Measurements from ENCODE around the gene ERC1.

ERC1 gene

DNA sequence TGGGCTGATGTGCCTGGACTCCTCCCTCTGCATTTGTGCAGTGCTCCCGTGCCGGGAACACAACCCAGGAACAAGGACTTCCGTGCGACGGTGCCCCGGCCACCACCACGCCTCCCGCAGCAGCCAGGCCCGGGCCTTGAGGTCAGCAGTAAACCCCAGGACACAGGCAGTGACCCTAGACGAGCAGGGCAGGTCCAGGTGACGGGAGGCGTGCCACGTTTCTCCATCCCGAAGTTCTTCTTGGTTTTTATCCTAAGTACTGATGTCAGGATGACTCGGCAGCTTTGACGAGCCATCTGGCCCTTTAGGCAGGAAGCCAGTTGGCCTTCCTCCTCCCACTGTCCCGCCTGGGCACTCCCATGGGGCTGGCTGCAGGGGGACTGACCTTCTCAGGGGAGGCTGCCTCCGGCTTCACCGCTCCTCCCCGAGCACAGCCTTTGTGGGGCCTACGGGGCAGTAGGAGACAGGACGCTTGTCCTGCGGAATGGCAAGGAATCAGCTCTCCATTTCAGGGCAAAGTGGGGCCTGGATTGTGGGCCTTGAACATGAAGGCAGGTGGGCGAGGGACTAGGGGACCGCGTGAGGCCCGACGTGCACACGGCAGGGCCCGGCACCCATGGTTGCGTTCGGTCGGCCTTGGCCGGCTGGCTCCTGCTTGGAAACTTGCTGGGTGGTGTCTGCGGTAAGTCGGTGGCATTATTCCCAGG lies 509.2 kb downstream of the ERC1 start:
- DNase-seq: no peak

DNA sequence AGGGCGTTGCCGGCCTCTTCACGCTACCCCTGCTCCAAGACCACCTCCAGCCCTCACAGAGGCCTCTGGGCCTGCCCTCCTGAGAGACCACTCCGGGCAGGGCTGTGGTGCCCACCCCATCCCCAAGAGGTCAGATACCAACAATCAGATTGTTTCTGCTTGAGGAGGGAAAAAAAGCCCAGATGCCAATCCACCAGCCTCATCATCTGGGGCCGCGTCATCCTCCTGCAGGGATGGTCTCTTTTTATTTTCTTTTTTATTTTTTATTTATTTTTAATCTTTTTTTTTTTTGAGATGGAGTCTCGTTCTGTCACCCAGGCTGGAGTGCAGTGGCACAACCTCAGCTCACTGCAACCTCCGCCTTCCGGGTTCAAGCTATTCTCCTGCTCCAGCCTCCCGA lies 510.0 kb downstream of the ERC1 start:
- DNase-seq: no peak

DNA sequence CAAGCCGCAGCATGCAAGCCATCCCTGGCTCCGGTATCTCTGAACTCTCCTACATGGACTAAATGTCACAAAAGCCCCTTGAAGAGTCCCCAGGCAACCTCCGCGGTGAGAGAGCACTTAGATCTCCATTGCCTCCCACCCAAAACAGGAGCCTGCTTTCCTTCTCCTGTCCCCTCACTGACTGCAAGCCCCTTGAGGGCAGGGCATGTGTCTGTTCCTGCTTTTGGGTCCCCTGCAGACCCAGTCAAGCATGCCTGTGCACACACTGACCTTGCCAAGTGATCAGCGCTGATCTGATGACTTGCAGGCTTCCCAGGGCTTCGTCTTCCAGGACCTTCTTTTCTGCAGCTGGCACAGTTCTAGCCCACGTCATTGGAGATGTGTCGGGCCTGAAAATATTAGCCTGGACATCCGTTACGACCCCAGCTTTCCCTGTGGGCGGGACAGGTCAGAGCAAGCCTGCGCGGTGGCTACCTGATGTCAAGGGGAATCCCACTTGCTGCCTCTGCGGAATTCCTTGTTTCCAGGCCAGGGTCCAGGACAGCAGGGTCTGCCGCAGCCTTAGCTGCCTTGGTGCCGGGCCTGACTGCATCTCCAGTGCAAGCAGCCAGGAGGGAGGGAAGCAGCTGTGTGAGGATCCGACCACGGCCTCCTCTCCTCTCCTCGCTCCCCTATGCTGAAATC lies 510.8 kb downstream of the ERC1 start:
- no peak for DNase-seq

DNA sequence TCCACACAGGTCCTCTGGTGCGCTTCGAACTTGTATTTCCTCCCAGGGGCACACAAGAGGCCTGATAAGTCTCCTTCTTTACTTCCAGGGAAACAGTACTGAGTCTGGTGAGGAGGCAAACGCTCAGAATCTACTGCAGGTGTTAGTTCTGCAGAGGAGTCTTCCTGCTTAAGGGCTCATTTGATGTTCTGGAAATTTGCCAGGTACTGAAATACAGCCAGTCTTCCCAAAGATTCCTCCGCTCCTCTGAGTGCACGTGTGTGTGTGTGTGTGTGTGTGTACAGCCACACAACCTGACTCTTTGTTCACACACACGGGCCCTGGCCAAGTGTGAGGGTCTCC lies 511.3 kb downstream of the ERC1 start:
- DNase-seq: no peak

DNA sequence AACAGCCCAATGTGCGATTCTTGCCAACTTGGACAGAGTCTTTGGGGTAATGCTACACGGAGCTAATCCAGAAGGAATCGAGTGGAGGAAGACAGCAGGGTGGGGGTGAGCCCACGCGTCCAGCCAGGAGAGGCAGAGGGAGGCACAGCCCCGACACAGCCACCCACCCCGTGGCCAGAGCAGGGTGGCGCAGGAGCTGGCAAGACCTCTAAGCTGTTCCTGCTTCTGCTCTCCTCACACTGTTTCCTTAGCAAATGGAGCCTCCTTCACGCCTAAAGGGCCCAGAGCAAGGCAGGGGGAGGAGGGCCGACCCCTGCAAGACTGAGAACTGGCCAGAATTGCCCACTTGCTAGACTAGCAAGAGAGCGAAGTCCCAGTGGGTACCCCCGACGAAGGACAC lies 511.8 kb downstream of the ERC1 start:
- DNase-seq: no peak

DNA sequence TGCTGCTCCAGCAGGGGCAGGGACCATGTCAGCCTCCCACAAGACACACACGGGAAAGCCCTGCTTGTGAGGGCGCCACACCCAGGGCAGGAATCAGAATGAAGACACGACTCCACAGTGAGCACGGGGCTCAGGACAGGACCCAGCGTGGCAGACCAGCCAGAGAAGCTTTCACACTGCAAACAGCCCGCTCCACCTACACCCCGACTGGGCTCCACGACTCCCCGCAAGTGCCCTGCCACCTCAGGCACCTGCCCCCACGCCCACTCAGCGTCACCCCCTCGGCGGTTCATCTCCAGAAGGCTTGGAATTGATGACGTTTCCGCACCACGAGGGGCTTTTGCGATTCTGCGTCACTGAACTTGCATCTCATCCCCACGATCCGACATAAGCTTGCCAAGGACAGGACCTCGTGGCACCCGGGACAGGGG lies 512.3 kb downstream of the ERC1 start:
- no peak for DNase-seq

DNA sequence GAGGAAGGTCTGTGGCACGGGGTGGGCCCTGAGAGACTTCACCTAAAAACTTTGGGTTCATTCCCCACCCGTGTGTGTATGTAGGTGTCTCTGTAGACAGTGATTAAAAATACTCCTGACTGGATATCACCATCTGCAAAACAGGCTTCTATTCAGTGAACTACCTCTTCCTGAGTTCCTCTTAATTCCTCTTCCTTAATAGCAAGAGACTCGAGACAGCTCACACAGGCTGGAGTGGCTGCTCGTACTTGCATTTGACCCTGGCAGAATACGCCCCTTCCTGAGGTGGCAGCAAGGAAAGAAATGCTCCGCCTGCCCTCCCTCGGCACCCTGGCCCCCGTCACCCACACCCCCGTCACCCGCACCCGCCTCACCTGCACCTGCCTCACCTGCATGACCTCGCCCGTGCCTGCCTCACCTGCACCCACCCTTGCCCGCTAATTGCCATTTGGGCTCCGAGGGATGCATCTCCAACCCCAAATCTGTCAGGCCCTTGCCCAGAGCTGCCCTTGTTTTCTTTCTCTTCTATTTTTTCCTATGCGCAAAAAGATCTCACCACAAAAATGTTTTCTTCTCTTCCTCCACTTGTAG lies 513.4 kb downstream of the ERC1 start:
- no peak for DNase-seq

DNA sequence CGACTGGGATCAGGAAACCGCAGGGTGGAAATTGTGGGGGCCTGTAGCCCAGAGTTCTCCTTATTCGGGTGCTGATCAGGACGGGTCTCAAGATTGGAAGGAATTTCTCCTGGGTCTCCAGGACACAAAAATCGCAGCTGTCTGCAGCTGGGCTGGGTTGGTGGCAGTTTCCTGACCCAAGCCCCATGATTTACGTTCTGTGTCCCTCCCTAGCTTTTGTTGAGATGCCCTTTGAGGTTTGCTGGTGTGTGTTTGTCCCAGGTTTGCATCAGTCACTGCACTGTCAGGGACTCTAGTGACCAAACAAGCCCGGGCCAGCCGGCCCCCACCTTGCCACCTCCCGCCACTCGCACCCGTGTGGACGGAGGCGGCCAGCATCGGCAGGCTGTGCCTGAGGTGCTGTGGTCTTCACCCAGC lies 513.9 kb downstream of the ERC1 start:
- no peak for DNase-seq

DNA sequence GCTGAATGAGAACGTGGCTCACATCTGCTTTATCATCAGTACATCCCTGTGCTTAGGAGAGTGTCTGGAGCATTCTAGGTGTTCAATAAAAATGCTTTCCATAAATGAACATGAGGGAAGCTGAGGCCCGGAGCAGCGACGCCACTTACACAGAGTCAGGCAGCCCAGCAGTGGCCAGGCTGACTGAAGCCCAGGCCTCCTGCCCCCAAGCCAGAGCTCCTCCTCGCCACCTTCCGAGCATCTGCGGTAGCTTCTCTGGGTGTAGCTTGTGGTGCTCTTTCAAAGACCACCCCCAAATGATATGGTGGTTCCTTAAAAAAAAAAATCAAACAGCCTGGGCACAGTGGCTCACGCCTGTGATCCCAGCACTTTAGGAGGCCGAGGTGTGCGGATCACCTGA lies 514.6 kb downstream of the ERC1 start:
- no peak for DNase-seq

DNA sequence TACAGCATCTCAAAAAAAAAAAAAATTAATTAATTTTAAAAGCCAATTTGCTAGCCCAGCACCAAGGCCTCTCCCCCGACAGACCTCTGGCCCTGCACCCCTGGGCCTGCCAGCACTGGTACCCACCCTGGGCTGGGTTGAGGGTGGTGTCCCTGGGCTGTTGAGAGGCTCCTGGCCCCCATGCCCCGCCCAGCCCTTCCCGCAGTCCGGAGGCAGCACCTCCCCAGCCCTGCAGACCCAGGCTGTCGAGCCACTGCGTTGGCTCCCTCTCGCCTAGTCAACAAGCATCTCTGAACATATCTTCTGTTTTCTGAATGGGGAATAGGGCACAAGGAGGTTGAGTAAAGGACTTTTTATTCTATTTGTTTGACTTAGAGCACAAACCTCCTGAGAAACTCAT lies 516.3 kb downstream of the ERC1 start:
- no peak for DNase-seq

DNA sequence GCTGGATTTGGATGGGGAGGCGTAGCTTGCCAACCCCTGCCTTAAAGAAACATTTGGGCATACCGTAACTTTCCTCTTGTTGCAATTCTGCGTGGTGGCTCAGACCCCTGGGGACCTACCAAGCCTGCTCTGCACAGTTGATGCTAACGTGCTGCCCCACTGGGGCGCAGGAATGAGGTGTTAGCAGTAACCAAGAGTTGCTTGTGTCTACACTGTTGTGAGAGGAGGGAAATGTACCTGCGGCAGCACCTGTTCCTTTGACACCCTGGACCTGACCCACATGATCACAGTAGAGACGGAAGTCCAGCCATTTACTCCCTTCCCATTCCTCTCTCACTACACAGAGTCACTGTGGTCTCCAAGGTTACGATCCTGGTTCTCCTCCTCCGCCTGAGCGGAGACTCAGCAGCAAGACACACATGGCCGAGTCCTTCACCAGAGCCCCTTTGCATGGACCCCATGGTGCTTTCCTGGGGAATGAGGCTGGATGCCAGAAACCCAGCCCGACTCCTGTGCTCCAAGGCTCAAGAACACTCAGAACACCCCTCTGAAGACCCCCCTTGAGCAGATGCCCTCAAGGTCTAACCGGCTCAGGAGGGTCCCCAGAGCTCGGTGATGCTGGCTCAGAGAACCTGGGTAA lies 518.5 kb downstream of the ERC1 start:
- DNase-seq: no peak

DNA sequence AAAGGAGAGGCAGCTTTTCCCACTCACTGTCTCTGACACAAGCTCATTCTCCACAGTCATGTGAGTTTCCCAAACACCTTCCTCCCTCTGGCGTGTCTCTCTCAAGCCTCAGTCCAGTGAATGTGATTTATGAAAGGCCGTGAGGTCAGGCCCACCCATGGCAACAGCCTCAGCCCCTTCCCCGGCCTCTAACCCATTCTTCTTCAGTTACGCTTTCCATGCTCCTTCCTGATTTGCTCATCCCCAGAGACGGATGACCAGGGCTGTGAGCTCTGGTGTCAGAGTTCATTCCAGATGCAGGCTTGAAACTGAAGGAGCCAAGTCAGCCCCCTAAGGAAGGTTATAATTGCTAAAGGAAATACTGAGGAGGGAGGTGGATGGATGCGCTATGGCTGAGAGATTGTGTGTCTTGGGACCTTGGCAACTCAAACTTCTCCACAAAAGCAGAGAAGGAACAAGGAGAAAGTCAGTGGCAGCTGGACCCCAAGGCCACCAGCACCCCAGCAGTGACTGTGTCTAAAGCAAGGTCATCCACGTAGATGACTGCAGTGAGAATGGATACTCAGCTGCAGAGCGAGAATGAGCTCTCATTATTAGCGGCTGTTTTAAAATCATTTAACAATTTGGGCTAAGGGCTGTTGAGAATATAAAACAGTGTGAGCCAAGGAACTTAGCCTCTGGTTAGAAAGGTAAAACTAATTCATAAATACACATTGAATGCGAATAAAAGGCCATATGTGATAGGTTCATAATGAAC lies 519.2 kb downstream of the ERC1 start:
- DNase-seq: no peak

DNA sequence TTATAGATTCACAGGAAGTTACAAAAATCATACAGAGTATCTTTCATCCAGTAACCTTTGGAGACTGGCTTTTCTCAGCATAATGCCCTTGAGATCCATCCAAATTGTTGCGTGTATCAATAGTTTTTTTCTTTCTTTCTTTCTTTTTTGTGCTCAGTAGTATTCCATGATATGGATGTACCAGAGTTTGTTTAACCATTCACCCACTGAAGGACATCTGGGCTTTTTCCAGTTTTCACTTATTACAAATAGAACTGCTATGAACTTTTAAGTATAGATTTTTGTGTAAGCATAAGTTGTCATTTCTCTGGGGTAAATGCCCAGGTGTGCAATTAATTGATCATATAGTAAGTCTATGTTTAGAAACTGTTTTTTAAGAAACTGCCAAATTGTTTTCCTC lies 524.0 kb downstream of the ERC1 start:
- no peak for DNase-seq

DNA sequence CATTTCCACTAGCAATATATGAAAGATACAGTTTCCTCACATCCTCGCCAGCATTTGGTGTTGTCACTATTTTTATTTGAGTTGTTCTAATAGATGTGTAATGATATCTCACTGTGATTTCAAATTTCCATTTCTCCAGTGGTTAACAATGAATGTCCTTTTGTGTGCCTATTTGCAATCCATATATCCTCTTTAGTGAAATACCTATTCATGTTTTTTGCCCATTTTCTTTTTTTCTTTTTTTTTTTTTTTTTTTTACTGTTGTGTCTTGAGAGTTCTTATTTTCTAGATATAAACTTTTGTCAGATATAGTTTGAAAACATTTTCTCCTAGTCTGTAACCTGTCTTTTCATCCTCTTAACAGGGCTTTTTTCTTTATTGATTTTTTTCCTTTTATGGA lies 524.4 kb downstream of the ERC1 start:
- DNase-seq: no peak

DNA sequence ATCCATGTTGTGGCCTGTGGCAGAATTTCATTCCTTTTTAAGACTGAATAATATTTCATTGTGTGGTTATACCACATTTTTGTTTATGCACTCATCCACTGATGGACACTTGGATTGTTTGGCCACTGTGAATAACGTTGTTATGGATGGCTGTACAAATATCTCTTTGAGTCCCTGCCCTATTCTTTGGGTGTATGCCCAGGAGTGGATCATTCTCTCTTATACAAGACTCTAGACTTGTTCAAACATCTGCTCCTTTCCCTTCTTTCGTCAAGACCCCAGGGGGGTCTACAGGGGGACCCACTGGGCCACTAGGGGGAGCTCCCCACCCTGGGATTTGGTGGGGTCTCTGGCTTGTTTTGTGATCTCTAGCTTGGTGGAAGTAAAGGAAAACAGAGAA lies 526.0 kb downstream of the ERC1 start:
- DNase-seq: no peak

DNA sequence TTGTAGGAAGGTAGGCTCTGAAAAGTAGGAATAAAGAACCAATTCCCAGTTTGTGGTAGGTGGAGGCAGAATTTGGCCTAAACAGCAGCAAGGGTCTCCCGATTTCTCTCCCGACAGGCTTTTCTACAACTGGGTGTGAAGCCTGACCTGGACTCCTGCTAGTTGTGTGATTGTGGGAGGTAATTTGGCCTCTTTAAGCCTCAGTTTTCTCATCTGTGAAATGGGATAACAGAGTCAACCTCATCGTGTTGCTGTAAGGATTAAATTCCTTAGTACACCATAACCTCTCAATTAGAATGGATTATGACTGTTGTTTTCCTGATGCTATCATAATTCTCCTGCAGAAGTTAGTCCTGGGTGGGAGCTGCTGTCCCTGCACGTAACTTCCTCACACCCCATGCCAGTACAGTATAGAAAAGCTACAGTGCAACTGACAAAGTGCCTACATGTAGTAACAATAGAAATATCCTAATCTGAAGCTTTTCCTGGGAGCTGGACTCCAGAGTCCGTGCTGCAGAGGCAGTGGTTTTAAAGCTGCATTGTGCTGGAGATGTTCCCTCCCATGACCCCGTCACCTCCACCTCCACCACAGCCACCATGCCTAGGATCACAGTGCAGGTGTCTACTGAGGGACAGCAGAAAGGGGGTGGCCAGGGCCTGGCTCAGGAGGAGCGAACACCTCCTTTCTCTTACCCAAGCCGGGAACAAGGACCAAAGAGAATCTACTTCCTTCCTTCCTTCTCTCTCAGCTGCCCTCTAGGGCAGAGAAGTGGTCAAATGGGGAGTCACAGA lies 526.9 kb downstream of the ERC1 start:
- no peak for DNase-seq

DNA sequence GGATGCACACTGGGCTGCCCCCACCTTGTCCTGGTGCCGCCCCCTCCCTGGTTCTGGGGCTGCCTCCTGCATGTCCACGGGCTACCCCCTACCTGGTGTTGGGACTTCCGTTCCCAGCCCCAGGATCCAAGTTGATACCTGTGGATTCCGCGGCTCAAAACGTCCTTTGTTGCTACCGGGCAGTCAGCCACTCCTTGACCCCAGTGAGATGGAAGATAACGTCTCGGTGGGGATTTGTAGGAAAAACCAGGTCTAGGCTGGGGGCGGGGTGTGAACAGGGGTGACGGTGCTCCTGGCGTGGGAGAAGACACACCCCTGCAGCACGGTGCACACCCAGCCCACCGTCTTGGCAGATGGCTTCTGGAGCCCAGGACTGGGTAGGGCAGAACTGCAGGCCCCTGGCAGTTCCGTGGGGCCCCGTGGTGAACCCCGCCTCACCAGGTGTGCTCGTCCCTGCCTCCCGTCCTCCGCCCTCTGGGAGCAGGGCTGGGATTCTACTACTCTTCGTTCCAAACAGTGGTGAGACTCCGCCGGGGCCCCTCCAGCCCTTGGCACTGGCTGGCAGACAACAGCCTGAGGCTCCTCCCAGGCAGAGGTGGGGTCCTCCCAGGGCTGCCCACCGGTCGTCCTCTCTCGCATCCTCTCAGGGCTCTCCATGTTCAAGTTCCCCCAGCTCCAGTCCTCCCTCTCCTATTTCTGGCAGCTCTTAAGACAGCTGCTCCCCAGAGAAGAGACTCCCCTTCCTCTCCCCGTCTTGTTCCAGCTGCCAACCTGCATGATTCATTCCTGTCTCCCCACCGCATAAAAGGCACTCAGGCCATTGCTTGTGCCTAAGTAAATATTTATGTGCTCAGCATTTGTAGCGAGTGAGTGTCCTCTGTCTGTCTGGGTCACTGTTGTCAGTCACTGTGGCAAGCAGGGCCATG lies 527.8 kb downstream of the ERC1 start:
- DNase-seq: peak in 1 of 2 experiments; percentile 14

DNA sequence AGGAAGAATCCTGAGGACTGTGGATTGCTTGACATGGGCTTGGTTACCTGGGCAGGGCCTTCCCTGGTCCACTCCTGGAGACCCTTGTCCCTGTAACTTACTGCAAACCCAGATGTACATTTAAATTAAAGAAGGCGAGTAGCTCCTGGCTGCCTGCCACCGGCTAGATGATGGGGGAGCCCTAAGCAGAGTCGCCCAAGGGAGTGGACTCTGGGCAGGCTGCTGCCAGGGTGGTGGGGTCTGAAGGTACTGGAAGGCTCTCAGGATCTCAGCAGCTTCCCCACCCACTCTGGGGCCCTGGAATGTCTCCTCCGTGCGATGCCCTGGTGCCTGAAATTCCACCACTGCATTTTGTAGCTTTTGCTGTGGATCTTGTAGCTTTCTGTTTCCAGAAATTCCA lies 528.6 kb downstream of the ERC1 start:
- no peak for DNase-seq

DNA sequence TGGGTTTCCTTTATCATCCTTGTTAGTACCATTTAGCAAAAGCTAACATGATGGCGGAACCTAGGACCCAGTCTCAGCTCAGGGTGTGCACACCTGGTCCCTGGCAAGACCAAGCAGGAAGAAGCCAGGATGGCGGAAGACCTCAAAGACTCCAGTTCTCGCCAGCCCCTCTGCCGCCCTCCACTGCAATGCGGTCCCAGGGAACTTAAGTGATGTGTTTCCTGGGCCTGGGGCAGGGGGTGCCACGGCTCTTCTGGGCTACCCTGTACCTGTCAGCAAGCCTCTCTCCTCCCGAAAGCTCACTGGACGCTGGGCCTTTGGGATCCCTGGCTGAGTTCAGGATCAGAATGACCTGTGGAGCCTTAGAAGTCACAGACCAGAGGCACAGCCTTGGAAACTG lies 532.0 kb downstream of the ERC1 start:
- DNase-seq: no peak

DNA sequence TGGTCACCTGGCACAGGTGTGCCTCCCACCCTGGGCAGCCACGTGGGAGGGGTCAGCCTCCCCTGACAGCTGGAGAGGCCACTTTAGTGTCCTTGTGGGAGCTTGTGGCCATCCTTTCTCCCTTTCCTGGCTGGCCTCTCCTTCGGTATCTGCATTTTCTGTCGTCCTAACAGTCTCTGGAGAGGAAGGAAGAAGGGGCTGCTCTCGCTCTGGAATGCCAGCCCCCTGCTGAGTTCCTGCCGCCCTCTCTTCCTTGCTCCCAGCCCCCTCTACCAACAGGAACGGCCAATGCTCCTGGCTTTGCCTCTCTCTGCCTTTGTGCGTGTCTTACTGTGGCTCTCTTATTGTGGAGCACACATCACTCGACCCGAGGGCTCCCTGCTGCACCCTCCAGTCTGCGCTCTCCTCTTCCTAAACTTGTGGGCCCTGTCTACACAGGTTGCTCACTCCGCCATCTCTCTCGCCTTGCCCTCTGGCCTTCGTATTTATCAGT lies 532.6 kb downstream of the ERC1 start:
- no peak for DNase-seq

DNA sequence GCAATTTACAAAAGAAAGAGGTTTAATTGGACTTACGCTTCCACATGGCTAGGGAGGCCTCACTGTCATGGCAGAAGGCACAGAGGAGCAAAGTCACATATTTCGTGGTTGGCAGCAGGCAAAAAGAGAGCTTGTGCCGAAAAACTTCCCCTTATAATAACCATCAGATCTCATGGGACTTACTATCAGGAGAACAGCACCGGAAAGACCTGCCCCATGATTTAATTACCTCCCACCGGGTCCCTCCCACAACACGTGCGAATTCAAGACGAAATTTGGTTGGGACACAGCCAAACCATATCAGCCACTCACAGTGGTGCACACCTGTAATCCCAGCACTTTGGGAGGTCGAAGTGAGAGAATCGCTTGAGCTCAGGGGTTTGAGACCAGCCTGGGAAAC lies 534.8 kb downstream of the ERC1 start:
- DNase-seq: no peak

All from NCI-H2081 (cell line).